SK-N-SH (cell line): Measurements from ENCODE around the gene MTMR11. TPM values are rescaled to one million over a fixed set of nuclear protein-coding genes. Genes with fewer than 3 reads are reported as not detected.

Source experiments
- CTCF ChIA-PET: fragments of 300-600, 350-600 bp; formaldehyde crosslinking; extraction: SDS; loops from one replicate; lab custom pipeline; 2021; lab: Yijun Ruan, JAX
- POLR2A ChIA-PET: fragments of 350-600 bp; sonication (Branson Sonifier 250); formaldehyde crosslinking; extraction: SDS; loops from one replicate; lab custom pipeline; 2020; ENCODE audit warnings: antibody characterized with exemption, inconsistent platforms; lab: Yijun Ruan, JAX
- DNase-seq: peaks from one replicate; pipeline ENCODE4 v3.0.0; 2012
- H2AFZ ChIP-seq: fragments of 200-600 bp; sonication (generic); 2 replicates; pipeline ENCODE4 v1.8.1; 2016; ENCODE audit warnings: antibody characterized with exemption, mild to moderate bottlenecking, low read depth
- H3F3A ChIP-seq: fragments of 200-600 bp; sonication (generic); replicated peaks from 2 replicates; pipeline ENCODE3; 2016; ENCODE audit warnings: antibody characterized with exemption, mild to moderate bottlenecking; ENCODE audit not compliant: insufficient read depth
- H3K27ac ChIP-seq, 2 experiments: fragments of 200-500 bp in 1 of 2; fragments of 200-600 bp in 1 of 2; sonication (Bioruptor generic) in 1 of 2; sonication (generic), shearing (Covaris generic) in 1 of 2; 2 replicates each; pipeline versions ENCODE4 v1.5.1 to v1.6.1; 2014 to 2016; ENCODE audit warnings: low read depth in 2 of 2, inconsistent platforms in 1 of 2, low read length in 1 of 2, mild to moderate bottlenecking in 1 of 2, mixed read lengths in 1 of 2
- H3K27me3 ChIP-seq: fragments of 200-600 bp; sonication (generic), shearing (Covaris generic); 2 replicates; pipeline ENCODE4 v1.6.1; 2016; ENCODE audit warnings: mixed run types; ENCODE audit not compliant: insufficient read depth
- H3K36me3 ChIP-seq, 2 experiments: fragments of 200-500 bp in 1 of 2; fragments of 200-600 bp in 1 of 2; sonication (Bioruptor generic) in 1 of 2; sonication (generic) in 1 of 2; replicated peaks in 1 of 2; 2 replicates each; pipeline versions ENCODE3 to v1.5.1; 2014 to 2016; ENCODE audit warnings: low read length in 1 of 2, mild to moderate bottlenecking in 1 of 2; ENCODE audit not compliant: insufficient read depth in 2 of 2, control insufficient read depth in 1 of 2
- H3K4me1 ChIP-seq, 2 experiments: fragments of 200-500 bp in 1 of 2; fragments of 200-600 bp in 1 of 2; sonication (Bioruptor generic) in 1 of 2; sonication (generic), shearing (Covaris generic) in 1 of 2; 2 replicates each; pipeline versions ENCODE4 v1.5.1 to v1.6.1; 2014 to 2016; ENCODE audit warnings: low read depth in 1 of 2, low read length in 1 of 2, mixed run types in 1 of 2; ENCODE audit not compliant: insufficient read depth in 2 of 2, control insufficient read depth in 1 of 2
- H3K4me2 ChIP-seq: fragments of 200-600 bp; sonication (generic), shearing (Covaris generic); 2 replicates; pipeline ENCODE4 v1.6.1; 2017; ENCODE audit warnings: mixed run types
- H3K4me3 ChIP-seq, 2 experiments: fragments of 200-500 bp in 1 of 2; fragments of 200-600 bp in 1 of 2; sonication (Bioruptor generic) in 1 of 2; sonication (generic), shearing (Covaris generic) in 1 of 2; 2 replicates each; pipeline versions ENCODE4 v1.5.1 to v1.8.1; 2014 to 2016; ENCODE audit warnings: low read depth in 2 of 2, inconsistent platforms in 1 of 2, low read length in 1 of 2, mild to moderate bottlenecking in 1 of 2, mixed read lengths in 1 of 2, moderate library complexity in 1 of 2
- H3K79me2 ChIP-seq: fragments of 200-600 bp; sonication (generic); 2 replicates; pipeline ENCODE4 v1.8.1; 2017; ENCODE audit warnings: mild to moderate bottlenecking; ENCODE audit not compliant: insufficient read depth
- H3K9ac ChIP-seq: fragments of 200-600 bp; sonication (generic); 2 replicates; pipeline ENCODE4 v1.6.1; 2017; ENCODE audit warnings: mixed run types
- H3K9me2 ChIP-seq: fragments of 200-600 bp; sonication (generic); 2 replicates; pipeline ENCODE4 v1.6.1; 2017; ENCODE audit warnings: mixed run types
- H3K9me3 ChIP-seq: fragments of 200-600 bp; sonication (generic); 2 replicates; pipeline ENCODE4 v1.6.1; 2017; ENCODE audit warnings: mixed run types, mild to moderate bottlenecking, moderate library complexity
- H4K20me1 ChIP-seq: fragments of 200-600 bp; sonication (generic); 2 replicates; pipeline ENCODE4 v1.6.1; 2017; ENCODE audit warnings: mild to moderate bottlenecking, mixed run types; ENCODE audit not compliant: insufficient read depth
- ELF1 ChIP-seq: IDR thresholded peaks from 2 replicates; pipeline ENCODE4 v1.4.0; 2012
- EZH2phosphoT487 ChIP-seq: fragments of 200-600 bp; sonication (generic); IDR thresholded peaks from 2 replicates; pipeline ENCODE4 v1.6.1; 2017; ENCODE audit warnings: low read depth, mixed run types, mild to moderate bottlenecking, antibody characterized with exemption, moderate library complexity, borderline replicate concordance
- GATA2 ChIP-seq: sonication (generic); formaldehyde crosslinking; IDR thresholded peaks from 2 replicates; pipeline ENCODE4 v1.5.0; 2020; ENCODE audit warnings: mild to moderate bottlenecking, missing genetic modification reagents
- NRF1 ChIP-seq: IDR thresholded peaks from 2 replicates; pipeline ENCODE4 v1.6.1; 2012; ENCODE audit warnings: low read depth, mild to moderate bottlenecking, low read length
- RCOR1 ChIP-seq: fragments of 150-350 bp; IDR thresholded peaks from 2 replicates; pipeline ENCODE4 v1.6.1; 2017; ENCODE audit warnings: antibody characterized with exemption, low read length
- TAF1 ChIP-seq: IDR thresholded peaks from 2 replicates; pipeline ENCODE4 v1.6.1; 2012; ENCODE audit warnings: low read depth, mild to moderate bottlenecking, low read length, moderate library complexity, borderline replicate concordance
- WGBS: methylation state at CpG from one replicate; pipeline ENCODE4 v1.1.6; 2017; ENCODE audit warnings: low lambda C conversion rate; 5-methylcytosine and 5-hydroxymethylcytosine counted together
- polyA plus RNA-seq, 3 experiments: library from polyadenylated mRNA; depleted of rRNA; stranded (reverse); fragments of >200 nt; gene quantifications; 2 replicates each; pipeline ENCODE4 v1.2.3, GENCODE V29; 2012
- TF ChIP-seq, protein P1 (sequence below): fragments of 200-600 bp; sonication (generic); IDR thresholded peaks from 2 replicates; pipeline ENCODE4 v1.6.1; 2017; ENCODE audit warnings: antibody characterized with exemption, mild to moderate bottlenecking, moderate library complexity
- TF ChIP-seq, protein P2 (sequence below): IDR thresholded peaks from 2 replicates; pipeline ENCODE4 v1.4.0; 2012; ENCODE audit warnings: low read depth
- TF ChIP-seq, protein P3 (sequence below): fragments of 150-350 bp; IDR thresholded peaks from 2 replicates; pipeline ENCODE4 v1.6.1; 2016; ENCODE audit warnings: mild to moderate bottlenecking, low read depth, low read length
- TF ChIP-seq, protein P4 (sequence below): fragments of 150-350 bp; IDR thresholded peaks from 2 replicates; pipeline ENCODE4 v1.6.1; 2017; ENCODE audit warnings: antibody characterized with exemption, low read length, low read depth, borderline replicate concordance

Gene MTMR11
- polyA plus RNA-seq, 1 of the 3 experiments (the other 2 are of a cell fraction): 9.4 TPM

DNA sequence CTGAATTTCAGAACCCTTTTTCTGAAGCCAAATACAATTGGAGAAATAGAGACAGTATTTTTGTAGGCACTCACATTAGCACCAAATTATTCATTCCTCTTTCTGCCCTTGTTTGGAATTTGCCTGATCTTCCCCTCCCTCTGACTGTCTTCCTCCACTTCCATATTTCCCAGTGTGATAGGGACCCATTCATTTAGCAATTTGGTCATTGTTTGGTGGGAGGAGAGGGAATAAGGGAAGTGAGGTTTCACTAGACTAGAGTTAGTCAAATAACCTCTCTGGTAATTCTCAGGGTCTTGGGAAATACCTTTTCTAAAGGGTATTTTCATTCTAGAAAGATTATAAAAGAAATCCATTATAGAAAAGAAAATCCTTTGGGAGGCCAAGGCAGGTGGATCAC is 31.0 kb upstream of the MTMR11 start (continued):
- TF ChIP-seq, protein P1, sequence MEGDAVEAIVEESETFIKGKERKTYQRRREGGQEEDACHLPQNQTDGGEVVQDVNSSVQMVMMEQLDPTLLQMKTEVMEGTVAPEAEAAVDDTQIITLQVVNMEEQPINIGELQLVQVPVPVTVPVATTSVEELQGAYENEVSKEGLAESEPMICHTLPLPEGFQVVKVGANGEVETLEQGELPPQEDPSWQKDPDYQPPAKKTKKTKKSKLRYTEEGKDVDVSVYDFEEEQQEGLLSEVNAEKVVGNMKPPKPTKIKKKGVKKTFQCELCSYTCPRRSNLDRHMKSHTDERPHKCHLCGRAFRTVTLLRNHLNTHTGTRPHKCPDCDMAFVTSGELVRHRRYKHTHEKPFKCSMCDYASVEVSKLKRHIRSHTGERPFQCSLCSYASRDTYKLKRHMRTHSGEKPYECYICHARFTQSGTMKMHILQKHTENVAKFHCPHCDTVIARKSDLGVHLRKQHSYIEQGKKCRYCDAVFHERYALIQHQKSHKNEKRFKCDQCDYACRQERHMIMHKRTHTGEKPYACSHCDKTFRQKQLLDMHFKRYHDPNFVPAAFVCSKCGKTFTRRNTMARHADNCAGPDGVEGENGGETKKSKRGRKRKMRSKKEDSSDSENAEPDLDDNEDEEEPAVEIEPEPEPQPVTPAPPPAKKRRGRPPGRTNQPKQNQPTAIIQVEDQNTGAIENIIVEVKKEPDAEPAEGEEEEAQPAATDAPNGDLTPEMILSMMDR: no peak
- no peak for TF ChIP-seq TAF1
- TF ChIP-seq, protein P2, sequence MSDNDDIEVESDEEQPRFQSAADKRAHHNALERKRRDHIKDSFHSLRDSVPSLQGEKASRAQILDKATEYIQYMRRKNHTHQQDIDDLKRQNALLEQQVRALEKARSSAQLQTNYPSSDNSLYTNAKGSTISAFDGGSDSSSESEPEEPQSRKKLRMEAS: no peak

DNA sequence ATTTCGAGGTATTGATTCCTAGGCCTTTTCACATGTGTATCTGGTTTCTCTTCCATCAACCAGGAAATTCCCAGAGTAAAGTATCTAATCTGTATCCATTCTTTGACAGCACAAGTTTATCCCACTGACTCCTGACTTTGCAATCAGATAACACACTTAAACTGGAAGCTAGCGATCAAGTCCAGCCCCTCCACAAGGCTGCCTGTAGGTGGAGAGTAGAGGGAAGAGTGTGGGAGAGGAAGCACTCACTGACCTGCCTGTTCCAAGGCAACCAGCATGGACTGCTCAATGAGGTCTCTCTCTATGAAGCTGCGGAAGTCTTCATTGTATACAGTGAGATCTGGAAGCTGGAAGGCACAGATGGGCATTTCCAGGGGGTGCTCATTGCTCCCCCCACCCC is 30.4 kb upstream of the MTMR11 start:
- no peaks in the 10 kb centered on the region for H3K9me3 ChIP-seq
- H3K27me3 ChIP-seq: no peaks in the 10 kb centered on the region
- no peaks in the 10 kb centered on the region for H3K79me2 ChIP-seq
- peaks cover 26% of the 10 kb centered on the region for H3F3A ChIP-seq
- no peaks in the 10 kb centered on the region for H4K20me1 ChIP-seq
- H3K27ac ChIP-seq: no peak overlapping the region
- 0 out of 4 replicates have a peak, but pooled peaks cover 0 to 3% of the 10 kb centered on the region in 2 experiments for H3K4me1 ChIP-seq
- peaks cover 62 to 69% of the 10 kb centered on the region in 2 experiments for H3K36me3 ChIP-seq
- ChIA-PET CTCF (no interaction called here), POLR2A (no interaction called here)
- no peak for DNase-seq
- no peak overlapping the region for H3K9ac ChIP-seq
- H3K4me2 ChIP-seq: no peak overlapping the region
- TF ChIP-seq GATA2 (CRISPR knock-in tag) (no peak), RCOR1 (no peak), ELF1 (no peak), NRF1 (no peak), EZH2phosphoT487 (no peak)
- TF ChIP-seq, protein P3, sequence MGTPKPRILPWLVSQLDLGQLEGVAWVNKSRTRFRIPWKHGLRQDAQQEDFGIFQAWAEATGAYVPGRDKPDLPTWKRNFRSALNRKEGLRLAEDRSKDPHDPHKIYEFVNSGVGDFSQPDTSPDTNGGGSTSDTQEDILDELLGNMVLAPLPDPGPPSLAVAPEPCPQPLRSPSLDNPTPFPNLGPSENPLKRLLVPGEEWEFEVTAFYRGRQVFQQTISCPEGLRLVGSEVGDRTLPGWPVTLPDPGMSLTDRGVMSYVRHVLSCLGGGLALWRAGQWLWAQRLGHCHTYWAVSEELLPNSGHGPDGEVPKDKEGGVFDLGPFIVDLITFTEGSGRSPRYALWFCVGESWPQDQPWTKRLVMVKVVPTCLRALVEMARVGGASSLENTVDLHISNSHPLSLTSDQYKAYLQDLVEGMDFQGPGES: no peak
- TF ChIP-seq, protein P1: no peak
- TF ChIP-seq, protein P4, sequence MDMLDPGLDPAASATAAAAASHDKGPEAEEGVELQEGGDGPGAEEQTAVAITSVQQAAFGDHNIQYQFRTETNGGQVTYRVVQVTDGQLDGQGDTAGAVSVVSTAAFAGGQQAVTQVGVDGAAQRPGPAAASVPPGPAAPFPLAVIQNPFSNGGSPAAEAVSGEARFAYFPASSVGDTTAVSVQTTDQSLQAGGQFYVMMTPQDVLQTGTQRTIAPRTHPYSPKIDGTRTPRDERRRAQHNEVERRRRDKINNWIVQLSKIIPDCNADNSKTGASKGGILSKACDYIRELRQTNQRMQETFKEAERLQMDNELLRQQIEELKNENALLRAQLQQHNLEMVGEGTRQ: no peak
- no peaks in the 10 kb centered on the region for H3K9me2 ChIP-seq
- H3K4me3 ChIP-seq: no peak overlapping the region
- WGBS: 97% methylated on average over 2 of the region's 3 CpGs
- H2AFZ ChIP-seq: no peak overlapping the region
